Kidney (tissue), 14 donors: ENCODE data around the gene FOXL1. TPM values are rescaled to one million over a fixed set of nuclear protein-coding genes. Genes with fewer than 3 reads are reported as not detected.

Source experiments
- DNase-seq, 5 donors: peaks; one replicate each; pipeline ENCODE4 v3.0.0-alpha.2; 2013 to 2020
- FAIRE-seq: peaks from 2 replicates; lab custom pipeline; 2012; peaks lifted over from hg19 to GRCh38; lab: Jason Lieb, UNC
- H3K27ac ChIP-seq, 2 donors: one replicate each; pipeline ENCODE4 v1.7.0; 2013; ENCODE audit warnings: low read depth in 2 of 2, low read length in 2 of 2, inconsistent platforms in 1 of 2
- H3K27me3 ChIP-seq: one replicate; pipeline ENCODE4 v1.7.1; 2013; ENCODE audit warnings: low read length, inconsistent platforms; ENCODE audit not compliant: control insufficient read depth, insufficient read depth
- H3K36me3 ChIP-seq, 3 donors: one replicate each; pipeline versions ENCODE4 v1.7.0 to v1.7.1; 2013; ENCODE audit warnings: low read length in 3 of 3, control low read depth in 1 of 3, inconsistent platforms in 1 of 3; ENCODE audit not compliant: insufficient read depth in 3 of 3, control insufficient read depth in 2 of 3
- H3K4me1 ChIP-seq, 3 donors: one replicate each; pipeline versions ENCODE4 v1.7.0 to v1.7.1; 2013; ENCODE audit warnings: low read length in 3 of 3, inconsistent platforms in 1 of 3, low read depth in 1 of 3; ENCODE audit not compliant: control insufficient read depth in 2 of 3, insufficient read depth in 2 of 3
- H3K4me3 ChIP-seq, 3 donors: one replicate each; pipeline versions ENCODE4 v1.7.0 to v1.8.1; 2013; ENCODE audit warnings: low read length in 3 of 3, control low read depth in 1 of 3, inconsistent platforms in 1 of 3
- H3K9ac ChIP-seq, 3 donors: one replicate each; pipeline versions ENCODE4 v1.7.0 to v1.7.1; 2013; ENCODE audit warnings: low read length in 3 of 3, control low read depth in 1 of 3, inconsistent platforms in 1 of 3
- H3K9me3 ChIP-seq, 3 donors: one replicate each; pipeline versions ENCODE4 v1.7.0 to v1.7.1; 2013; ENCODE audit warnings: low read length in 3 of 3, control low read depth in 1 of 3, inconsistent platforms in 1 of 3; ENCODE audit not compliant: control insufficient read depth in 2 of 3, insufficient read depth in 1 of 3
- intact Hi-C: fragments of 100-400 bp; cut with DNase I; formaldehyde crosslinking; loops from one replicate; pipeline ENCODE4 v1.11.1; 2022
- polyA plus RNA-seq: library from polyadenylated mRNA; stranded (reverse); fragments of 350-450 nt; fragmentation: Illumina TruSeq; extraction: RNeasy Lipid Tissue Mini Kit (QIAGEN cat#74804); gene quantifications from one replicate; pipeline ENCODE4 v1.2.3, GENCODE V29; 2014; ENCODE audit warnings: low read depth, low replicate concordance; ENCODE audit not compliant: insufficient read depth
- total RNA-seq: library from RNA; stranded (reverse); fragmentation: NEBNext Ultra II Directional; extraction: Animal tissue kit (Norgen Biotek cat#: 25700); gene quantifications from one replicate; pipeline ENCODE4 v1.2.1, GENCODE V29; 2021
- TF ChIP-seq, protein P1 (sequence below): IDR thresholded peaks from 3 replicates; pipeline ENCODE4 v1.5.1; 2012; ENCODE audit warnings: mild to moderate bottlenecking, moderate library complexity, borderline replicate concordance; ENCODE audit not compliant: insufficient read depth; ENCODE audit errors: extremely low read depth
- donor health status: control.
- donor health status: control.
- donor health status: control.
- donor health status: control.
- donor health status: control.
- donor health status: DM: yes; HTN: yes; CAD: no.
- donor health status: Normal renal cell carcinoma (clear cell type).

Gene FOXL1
- total and polyA plus RNA-seq, 2 donors from 2014 or later = 0.52 to 2.0 TPM

DNA sequence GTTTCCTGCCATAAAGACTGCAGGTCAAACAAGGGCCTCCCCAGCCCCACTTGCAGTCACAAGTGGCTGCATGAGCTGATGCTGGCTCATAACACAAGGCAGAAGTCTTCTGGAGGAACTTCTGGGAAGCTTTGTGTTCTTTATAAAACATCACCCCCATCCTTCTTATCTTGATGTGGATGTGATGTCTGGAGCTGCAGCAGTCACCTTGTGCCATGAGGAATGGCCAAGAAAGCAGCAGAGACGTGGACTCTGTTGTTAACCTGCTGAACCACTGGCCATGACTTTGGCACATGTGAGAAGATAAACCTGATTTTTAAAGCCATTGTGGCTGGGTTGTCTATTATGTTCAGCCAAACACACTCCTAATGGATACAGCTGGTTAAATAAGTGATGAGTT lies 41.8 kb downstream of the FOXL1 start:
- peaks cover 0 to 5% (median 0%) of the 10 kb centered on the region in 3 donors for H3K9me3 ChIP-seq
- H3K27ac ChIP-seq = no peak overlapping the region
- intact Hi-C loops = no loop called here
- H3K27me3 ChIP-seq = no peaks in the 10 kb centered on the region
- FAIRE-seq (no peak), DNase-seq (no peak)
- no peak overlapping the region for H3K9ac ChIP-seq
- no peaks in the 10 kb centered on the region for H3K36me3 ChIP-seq
- no peaks in the 10 kb centered on the region for H3K4me1 ChIP-seq
- TF ChIP-seq, protein P1, sequence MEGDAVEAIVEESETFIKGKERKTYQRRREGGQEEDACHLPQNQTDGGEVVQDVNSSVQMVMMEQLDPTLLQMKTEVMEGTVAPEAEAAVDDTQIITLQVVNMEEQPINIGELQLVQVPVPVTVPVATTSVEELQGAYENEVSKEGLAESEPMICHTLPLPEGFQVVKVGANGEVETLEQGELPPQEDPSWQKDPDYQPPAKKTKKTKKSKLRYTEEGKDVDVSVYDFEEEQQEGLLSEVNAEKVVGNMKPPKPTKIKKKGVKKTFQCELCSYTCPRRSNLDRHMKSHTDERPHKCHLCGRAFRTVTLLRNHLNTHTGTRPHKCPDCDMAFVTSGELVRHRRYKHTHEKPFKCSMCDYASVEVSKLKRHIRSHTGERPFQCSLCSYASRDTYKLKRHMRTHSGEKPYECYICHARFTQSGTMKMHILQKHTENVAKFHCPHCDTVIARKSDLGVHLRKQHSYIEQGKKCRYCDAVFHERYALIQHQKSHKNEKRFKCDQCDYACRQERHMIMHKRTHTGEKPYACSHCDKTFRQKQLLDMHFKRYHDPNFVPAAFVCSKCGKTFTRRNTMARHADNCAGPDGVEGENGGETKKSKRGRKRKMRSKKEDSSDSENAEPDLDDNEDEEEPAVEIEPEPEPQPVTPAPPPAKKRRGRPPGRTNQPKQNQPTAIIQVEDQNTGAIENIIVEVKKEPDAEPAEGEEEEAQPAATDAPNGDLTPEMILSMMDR = no peak
- H3K4me3 ChIP-seq = no peak overlapping the region

DNA sequence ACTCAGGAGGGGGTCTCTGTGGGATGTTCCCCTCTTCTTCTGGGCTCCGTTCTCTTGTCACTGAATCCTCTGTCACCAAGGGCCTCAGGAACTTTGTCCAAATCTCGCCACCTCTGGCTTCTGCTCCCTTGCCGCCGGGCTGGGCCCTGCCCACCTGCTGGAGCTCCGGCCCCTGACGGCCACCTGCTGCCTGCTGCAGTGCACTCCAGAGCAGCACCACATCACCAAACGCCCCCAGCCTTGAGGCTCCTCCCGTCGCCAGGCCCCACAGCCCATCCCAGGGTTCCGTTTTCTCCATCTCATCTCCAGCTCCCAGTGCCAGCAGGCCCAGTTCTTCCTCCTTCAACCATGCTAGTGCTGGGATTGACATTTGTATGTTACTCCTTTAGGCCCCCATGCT lies 43.6 kb downstream of the FOXL1 start:
- Histone ChIP-seq H3K36me3 (no peaks in the 10 kb centered on the region), H3K4me1 (no peaks in the 10 kb centered on the region), H3K9me3 (peaks cover 0 to 5% (median 0%) of the 10 kb centered on the region in 3 donors), H3K27ac (no peak overlapping the region), H3K27me3 (no peaks in the 10 kb centered on the region), H3K9ac (no peak overlapping the region), H3K4me3 (no peak overlapping the region)
- no peak for DNase-seq
- TF ChIP-seq, protein P1 = no peak
- intact Hi-C loops = no loop called here
- FAIRE-seq = no peak

DNA sequence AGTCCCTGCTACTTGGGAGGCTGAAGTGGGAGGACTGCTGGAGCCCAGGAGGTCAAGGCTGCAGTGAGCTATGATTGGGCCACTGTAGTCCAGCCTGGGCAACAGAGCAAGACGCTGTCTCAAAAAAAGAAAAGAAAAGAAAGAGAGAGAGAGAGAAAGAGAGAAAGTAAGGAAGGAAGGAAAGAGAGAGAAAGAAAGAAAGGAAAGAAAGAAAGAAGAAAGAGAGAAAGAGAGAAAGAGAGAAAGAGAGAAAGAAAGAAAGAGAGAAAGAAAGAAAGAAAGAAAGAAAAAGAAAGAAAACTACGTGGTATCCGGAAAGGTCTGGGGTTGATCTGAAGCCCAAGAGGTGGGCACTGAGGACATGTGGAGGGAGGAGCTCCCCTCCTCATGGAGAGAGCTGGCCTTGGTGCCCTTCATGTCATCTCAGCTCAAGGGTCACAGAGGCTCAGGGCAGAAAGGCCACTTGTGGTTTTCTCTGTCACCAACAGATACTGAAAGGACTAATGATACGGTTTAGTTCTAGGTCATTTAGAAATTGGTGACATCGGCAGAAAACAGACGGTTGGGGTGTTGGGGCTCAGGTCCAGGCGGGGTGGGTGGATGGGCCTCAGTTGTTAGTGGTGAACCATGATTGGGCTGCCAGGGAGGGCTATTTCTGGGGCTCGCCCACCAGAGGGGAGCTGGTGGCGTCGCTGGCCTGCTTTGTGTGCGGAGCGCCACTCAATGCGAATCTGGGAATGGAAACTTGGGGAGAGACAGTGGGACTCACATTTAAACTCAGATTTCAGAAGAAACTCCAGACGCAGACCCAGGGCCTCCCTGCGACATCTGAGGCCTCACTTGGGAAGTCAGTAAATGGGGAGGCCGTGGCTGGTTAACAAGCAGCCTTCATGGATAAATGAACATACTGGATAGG lies 44.6 kb downstream of the FOXL1 start:
- no peak for DNase-seq
- intact Hi-C loops = no loop called here
- no peak for FAIRE-seq

More for the DNA sequence above, 44.6 kb downstream of the FOXL1 start:
- Histone ChIP-seq H3K9me3 (peaks cover 0 to 5% (median 0%) of the 10 kb centered on the region in 3 donors), H3K4me1 (no peaks in the 10 kb centered on the region), H3K27me3 (no peaks in the 10 kb centered on the region), H3K4me3 (no peak overlapping the region), H3K9ac (no peak overlapping the region), H3K36me3 (no peaks in the 10 kb centered on the region), H3K27ac (no peak overlapping the region)
- TF ChIP-seq, protein P1 = no peak
